H4 (cell line): Measurements from ENCODE around the gene POC1B. TPM values are rescaled to one million over a fixed set of nuclear protein-coding genes. Genes with fewer than 3 reads are reported as not detected.

Source experiments
- DNase-seq: peaks from one replicate; pipeline ENCODE4 v3.0.0-alpha.2; 2015; ENCODE audit warnings: low spot score
- total RNA-seq: library from RNA; depleted of rRNA; stranded (reverse); fragments of >200 nt; shearing (Covaris generic); gene quantifications from 2 replicates; pipeline ENCODE4 v1.2.3, GENCODE V29; 2014

POC1B gene
- total RNA-seq, 1 experiment from 2014 or later, result 9.5 TPM

- no peak for DNase-seq
Measured at GRCh38 chr12:89497467-89497866, 28.4 kb downstream of the POC1B start.

GRCh38 chr12:89497005-89497404 lies 28.8 kb downstream of the POC1B start:
- DNase-seq, result no peak

GRCh38 chr12:89494411-89495231 lies 31.2 kb downstream of the POC1B start:
- no peak for DNase-seq

- no peak for DNase-seq
Measured at GRCh38 chr12:89493670-89494302, 32.1 kb downstream of the POC1B start.

- no peak for DNase-seq
Measured at GRCh38 chr12:89492883-89493282, 33.0 kb downstream of the POC1B start.

GRCh38 chr12:89490922-89491321 lies 34.9 kb downstream of the POC1B start:
- DNase-seq, result no peak

- no peak for DNase-seq
Measured at GRCh38 chr12:89486264-89486663, 39.6 kb downstream of the POC1B start.

GRCh38 chr12:89484470-89484869 lies 41.4 kb downstream of the POC1B start:
- no peak for DNase-seq

GRCh38 chr12:89481213-89481914 lies 44.5 kb downstream of the POC1B start:
- no peak for DNase-seq

- no peak for DNase-seq
Measured at GRCh38 chr12:89479982-89480381, 45.9 kb downstream of the POC1B start.

- no peak for DNase-seq
Measured at GRCh38 chr12:89477633-89478279, 48.1 kb downstream of the POC1B start.

GRCh38 chr12:89476904-89477595 lies 48.8 kb downstream of the POC1B start:
- no peak for DNase-seq

- no peak for DNase-seq
Measured at GRCh38 chr12:89476232-89476631, 49.6 kb downstream of the POC1B start.

GRCh38 chr12:89475203-89475990 lies 50.5 kb downstream of the POC1B start:
- no peak for DNase-seq

GRCh38 chr12:89474615-89475014 lies 51.2 kb downstream of the POC1B start:
- DNase-seq, result no peak

GRCh38 chr12:89472508-89472907 lies 53.3 kb downstream of the POC1B start:
- DNase-seq, result no peak

- DNase-seq, result peak; percentile 21
Measured at GRCh38 chr12:89470741-89471509, 54.9 kb downstream of the POC1B start.

- DNase-seq, result peak; percentile 16
Measured at GRCh38 chr12:89469361-89469760, 56.5 kb downstream of the POC1B start.

GRCh38 chr12:89468648-89469326 lies 57.1 kb downstream of the POC1B start:
- no peak for DNase-seq
